A549 (cell line): ENCODE results near the gene ITIH4. TPM values are rescaled to one million over a fixed set of nuclear protein-coding genes. Genes with fewer than 3 reads are reported as not detected.

Experiments used
- ATAC-seq, 2 experiments: fragments of 200-7000 bp in 1 of 2; fragments of >200 bp in 1 of 2; cut with Nextera tagmentation in 1 of 2; cut with Tn5 transposase in 1 of 2; 3 replicates each; pipeline versions ENCODE4 v1.8.0 to v1.9.1; 2018 to 2020; ENCODE audit warnings: mild to moderate bottlenecking in 1 of 2, moderate library complexity in 1 of 2
- CTCF ChIA-PET: fragments of 300-600 bp; sonication (Branson Sonifier 250); formaldehyde crosslinking; extraction: SDS; loops from one replicate; lab custom pipeline; 2021; ENCODE audit warnings: antibody characterized with exemption, inconsistent platforms; lab: Yijun Ruan, JAX
- POLR2A ChIA-PET: fragments of 350-600 bp; formaldehyde crosslinking; extraction: SDS; loops from one replicate; lab custom pipeline; 2021; ENCODE audit warnings: antibody characterized with exemption, inconsistent platforms; lab: Yijun Ruan, JAX
- DNase-seq, 2 experiments: peaks; one replicate each; pipeline versions ENCODE4 v3.0.0 to v3.0.0-alpha.2; 2011 to 2016; ENCODE audit warnings: low read depth in 1 of 2, low spot score in 1 of 2
- FAIRE-seq: peaks from 2 replicates; lab custom pipeline; 2011; peaks lifted over from hg19 to GRCh38; lab: Jason Lieb, UNC
- H3K27ac ChIP-seq, 2 experiments: fragments of >200 bp; sonication (Bioruptor Twin); formaldehyde crosslinking; 3 replicates each; pipeline ENCODE4 v1.5.1; 2016 to 2017
- H3K4me1 ChIP-seq: fragments of >200 bp; sonication (Bioruptor Twin); formaldehyde crosslinking; 3 replicates; pipeline ENCODE4 v1.6.1; 2016
- H3K4me2 ChIP-seq: fragments of >200 bp; sonication (Bioruptor Twin); formaldehyde crosslinking; 3 replicates; pipeline ENCODE4 v1.6.1; 2016
- H3K4me3 ChIP-seq: fragments of >200 bp; sonication (Bioruptor Twin); formaldehyde crosslinking; 3 replicates; pipeline ENCODE4 v1.5.1; 2016
- H3K9me3 ChIP-seq: fragments of >200 bp; sonication (Bioruptor Twin); formaldehyde crosslinking; 3 replicates; pipeline ENCODE4 v1.6.1; 2016
- CBX8 ChIP-seq: fragments of 200-600 bp; sonication (generic); IDR thresholded peaks from 2 replicates; pipeline ENCODE4 v1.6.1; 2016
- ESRRA ChIP-seq: fragments of 150-350 bp; IDR thresholded peaks from 2 replicates; pipeline ENCODE4 v1.6.1; 2014; ENCODE audit warnings: mild to moderate bottlenecking, low read length, borderline replicate concordance
- FOSB ChIP-seq: fragments of 250-450 bp; sonication (Bioruptor Pico); IDR thresholded peaks from 2 replicates; pipeline ENCODE4 v1.5.0; 2020; ENCODE audit warnings: mild to moderate bottlenecking, moderate library complexity
- FOSL2 ChIP-seq, 2 experiments: fragments of 450-650 bp in 1 of 2; fragments of >200 bp in 1 of 2; sonication (Bioruptor Twin) in 1 of 2; formaldehyde crosslinking; IDR thresholded peaks; 2 replicates each; pipeline versions ENCODE4 v1.5.0 to v1.6.1; 2016 to 2020; ENCODE audit warnings: mild to moderate bottlenecking in 1 of 2, moderate library complexity in 1 of 2
- FOXS1 ChIP-seq: fragments of 250-450 bp; sonication (Bioruptor Pico); IDR thresholded peaks from 2 replicates; pipeline ENCODE4 v1.5.0; 2020; ENCODE audit warnings: mild to moderate bottlenecking, moderate library complexity
- GATA3 ChIP-seq: IDR thresholded peaks from 2 replicates; pipeline ENCODE4 v1.6.1; 2012; ENCODE audit warnings: borderline replicate concordance
- HOXB13 ChIP-seq: fragments of 250-450 bp; sonication (Bioruptor Pico); IDR thresholded peaks from 2 replicates; pipeline ENCODE4 v1.5.0; 2020; ENCODE audit warnings: low read depth, mild to moderate bottlenecking, moderate library complexity
- RFX5 ChIP-seq: fragments of 450-650 bp; IDR thresholded peaks from 2 replicates; pipeline ENCODE4 v1.7.1; 2014; ENCODE audit warnings: antibody characterized with exemption, mild to moderate bottlenecking, moderate library complexity
- TP53 ChIP-seq: fragments of 250-450 bp; sonication (Bioruptor Pico); IDR thresholded peaks from 2 replicates; pipeline ENCODE4 v1.5.0; 2021; ENCODE audit warnings: mild to moderate bottlenecking, moderate library complexity
- WGBS: methylation state at CpG from one replicate; pipeline ENCODE4 v1.1.6; 2017; ENCODE audit errors: missing lambda C conversion rate; 5-methylcytosine and 5-hydroxymethylcytosine counted together
- polyA plus RNA-seq, 4 experiments: library from polyadenylated mRNA; depleted of rRNA in 3 of 4; stranded (reverse); fragments of >200 nt; fragmentation: RNase III in 1 of 4; extraction: RNeasy Plus Mini Kit Qiagen cat#74134 plus additional on column Dnase treatment in 1 of 4; gene quantifications; 2 replicates in 3 of 4; 3 replicates in 1 of 4; pipeline ENCODE4 v1.2.3, GENCODE V29; 2011 to 2017
- TF ChIP-seq, protein P1 (sequence below): fragments of 200-600 bp; sonication (generic); IDR thresholded peaks from 2 replicates; pipeline ENCODE4 v1.6.1; 2016; ENCODE audit warnings: antibody characterized with exemption, mild to moderate bottlenecking, moderate library complexity
- TF ChIP-seq, protein P2 (sequence below): fragments of 250-450 bp; sonication (Bioruptor Pico); IDR thresholded peaks from 2 replicates; pipeline ENCODE4 v1.5.0; 2020; ENCODE audit warnings: low read depth, mild to moderate bottlenecking, moderate library complexity
- TF ChIP-seq, protein P3 (sequence below): fragments of 450-650 bp; IDR thresholded peaks from 2 replicates; pipeline ENCODE4 v1.6.1; 2014; ENCODE audit warnings: antibody characterized with exemption

Gene ITIH4
- polyA plus RNA-seq, 2 of the 4 experiments (the other 2 are of a cell fraction) = 0.88 to 0.89 TPM

GRCh38 chr3:52779837-52780585 is 50.5 kb downstream of the ITIH4 start:
- DNase-seq (no peak), FAIRE-seq (no peak)
- Histone ChIP-seq H3K27ac (no peak overlapping the region), H3K9me3 (no peaks in the 10 kb centered on the region), H3K4me2 (no peak overlapping the region), H3K4me1 (no peaks in the 10 kb centered on the region)
- 48% methylated on average over 6 of the region's 8 CpGs for WGBS
- TF ChIP-seq FOXS1 (CRISPR knock-in tag) (no peak), FOSB (CRISPR knock-in tag) (no peak), ESRRA (no peak)
- TF ChIP-seq, protein P1, sequence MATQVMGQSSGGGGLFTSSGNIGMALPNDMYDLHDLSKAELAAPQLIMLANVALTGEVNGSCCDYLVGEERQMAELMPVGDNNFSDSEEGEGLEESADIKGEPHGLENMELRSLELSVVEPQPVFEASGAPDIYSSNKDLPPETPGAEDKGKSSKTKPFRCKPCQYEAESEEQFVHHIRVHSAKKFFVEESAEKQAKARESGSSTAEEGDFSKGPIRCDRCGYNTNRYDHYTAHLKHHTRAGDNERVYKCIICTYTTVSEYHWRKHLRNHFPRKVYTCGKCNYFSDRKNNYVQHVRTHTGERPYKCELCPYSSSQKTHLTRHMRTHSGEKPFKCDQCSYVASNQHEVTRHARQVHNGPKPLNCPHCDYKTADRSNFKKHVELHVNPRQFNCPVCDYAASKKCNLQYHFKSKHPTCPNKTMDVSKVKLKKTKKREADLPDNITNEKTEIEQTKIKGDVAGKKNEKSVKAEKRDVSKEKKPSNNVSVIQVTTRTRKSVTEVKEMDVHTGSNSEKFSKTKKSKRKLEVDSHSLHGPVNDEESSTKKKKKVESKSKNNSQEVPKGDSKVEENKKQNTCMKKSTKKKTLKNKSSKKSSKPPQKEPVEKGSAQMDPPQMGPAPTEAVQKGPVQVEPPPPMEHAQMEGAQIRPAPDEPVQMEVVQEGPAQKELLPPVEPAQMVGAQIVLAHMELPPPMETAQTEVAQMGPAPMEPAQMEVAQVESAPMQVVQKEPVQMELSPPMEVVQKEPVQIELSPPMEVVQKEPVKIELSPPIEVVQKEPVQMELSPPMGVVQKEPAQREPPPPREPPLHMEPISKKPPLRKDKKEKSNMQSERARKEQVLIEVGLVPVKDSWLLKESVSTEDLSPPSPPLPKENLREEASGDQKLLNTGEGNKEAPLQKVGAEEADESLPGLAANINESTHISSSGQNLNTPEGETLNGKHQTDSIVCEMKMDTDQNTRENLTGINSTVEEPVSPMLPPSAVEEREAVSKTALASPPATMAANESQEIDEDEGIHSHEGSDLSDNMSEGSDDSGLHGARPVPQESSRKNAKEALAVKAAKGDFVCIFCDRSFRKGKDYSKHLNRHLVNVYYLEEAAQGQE = no peak
- TF ChIP-seq, all 56 proteins: peak for 0
- POLR2A ChIA-PET = interaction anchor here (1.2 kb wide), 1 partner anchor 9 kb away, joined by 3 read pairs; the partner anchor contains the start of gene NEK4
- H3K4me3 ChIP-seq = no peak overlapping the region
- no peak for ATAC-seq
- CTCF ChIA-PET = no interaction called here

GRCh38 chr3:52779011-52779836 is 51.2 kb downstream of the ITIH4 start:
- 48% methylated on average over 9 of the region's 11 CpGs for WGBS
- POLR2A ChIA-PET = interaction anchor here (1.2 kb wide), 1 partner anchor 8 kb away, joined by 3 read pairs; the partner anchor contains the start of gene NEK4
- ATAC-seq = no peak

More at GRCh38 chr3:52779011-52779836, 51.2 kb downstream of the ITIH4 start:
- no peak for FAIRE-seq
- Histone ChIP-seq H3K4me2 (no peak overlapping the region), H3K9me3 (no peaks in the 10 kb centered on the region), H3K4me1 (no peaks in the 10 kb centered on the region), H3K4me3 (no peak overlapping the region), H3K27ac (no peak overlapping the region)
- no peak for DNase-seq
- TF ChIP-seq, protein P2, sequence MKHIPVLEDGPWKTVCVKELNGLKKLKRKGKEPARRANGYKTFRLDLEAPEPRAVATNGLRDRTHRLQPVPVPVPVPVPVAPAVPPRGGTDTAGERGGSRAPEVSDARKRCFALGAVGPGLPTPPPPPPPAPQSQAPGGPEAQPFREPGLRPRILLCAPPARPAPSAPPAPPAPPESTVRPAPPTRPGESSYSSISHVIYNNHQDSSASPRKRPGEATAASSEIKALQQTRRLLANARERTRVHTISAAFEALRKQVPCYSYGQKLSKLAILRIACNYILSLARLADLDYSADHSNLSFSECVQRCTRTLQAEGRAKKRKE = no peak
- TF ChIP-seq TP53 (CRISPR knock-in tag) (no peak), FOSL2 (IDR thresholded peaks at IDR 0.05) (no peak), FOSL2 (CRISPR knock-in tag; IDR thresholded peaks at IDR 0.05) (no peak), CBX8 (no peak), GATA3 (no peak), HOXB13 (CRISPR knock-in tag) (no peak), FOSB (CRISPR knock-in tag) (no peak), RFX5 (no peak)
- TF ChIP-seq, protein P3, sequence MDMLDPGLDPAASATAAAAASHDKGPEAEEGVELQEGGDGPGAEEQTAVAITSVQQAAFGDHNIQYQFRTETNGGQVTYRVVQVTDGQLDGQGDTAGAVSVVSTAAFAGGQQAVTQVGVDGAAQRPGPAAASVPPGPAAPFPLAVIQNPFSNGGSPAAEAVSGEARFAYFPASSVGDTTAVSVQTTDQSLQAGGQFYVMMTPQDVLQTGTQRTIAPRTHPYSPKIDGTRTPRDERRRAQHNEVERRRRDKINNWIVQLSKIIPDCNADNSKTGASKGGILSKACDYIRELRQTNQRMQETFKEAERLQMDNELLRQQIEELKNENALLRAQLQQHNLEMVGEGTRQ = no peak
- TF ChIP-seq, protein P1 = no peak
- CTCF ChIA-PET = interaction anchor here (1.0 to 1.2 kb wide), 2 partner anchors 8 to 11 kb away, joined by 3 read pairs; no protein-coding TSS in a partner anchor
